IPS-11a (cell line): Measurements from ENCODE around the gene CHRNA1.

Experiments
- H3K4me3 ChIP-seq: one replicate; pipeline ENCODE4 v1.5.1; 2013; ENCODE audit warnings: low read depth, low read length, control low read depth

CHRNA1 gene

GRCh38 chr2:174762464-174762863, 1.8 kb downstream of the CHRNA1 start:
- H3K4me3 ChIP-seq: no peak overlapping the region

- H3K4me3 ChIP-seq: no peak overlapping the region
Measured at GRCh38 chr2:174761837-174762236, 2.4 kb downstream of the CHRNA1 start.

GRCh38 chr2:174760845-174761473, 3.3 kb downstream of the CHRNA1 start:
- no peak overlapping the region for H3K4me3 ChIP-seq

GRCh38 chr2:174759381-174760065, 4.7 kb downstream of the CHRNA1 start:
- H3K4me3 ChIP-seq: no peak overlapping the region

- no peak overlapping the region for H3K4me3 ChIP-seq
Measured at GRCh38 chr2:174756743-174757142, 7.5 kb downstream of the CHRNA1 start.

GRCh38 chr2:174753038-174753633, 11.1 kb downstream of the CHRNA1 start:
- H3K4me3 ChIP-seq: no peak overlapping the region

- H3K4me3 ChIP-seq: no peak overlapping the region
Measured at GRCh38 chr2:174752403-174753037, 11.8 kb downstream of the CHRNA1 start.

- H3K4me3 ChIP-seq: no peak overlapping the region
Measured at GRCh38 chr2:174750923-174751441, 13.3 kb downstream of the CHRNA1 start.

GRCh38 chr2:174749793-174750192, 14.5 kb downstream of the CHRNA1 start:
- no peak overlapping the region for H3K4me3 ChIP-seq

GRCh38 chr2:174748948-174749347, 15.3 kb downstream of the CHRNA1 start:
- no peak overlapping the region for H3K4me3 ChIP-seq

- H3K4me3 ChIP-seq: no peak overlapping the region
Measured at GRCh38 chr2:174745142-174745541, 19.1 kb downstream of the CHRNA1 start.

- no peak overlapping the region for H3K4me3 ChIP-seq
Measured at GRCh38 chr2:174744111-174744510, 20.2 kb downstream of the CHRNA1 start.

GRCh38 chr2:174740721-174741120, 23.6 kb downstream of the CHRNA1 start:
- H3K4me3 ChIP-seq: no peak overlapping the region

GRCh38 chr2:174738841-174739240, 25.4 kb downstream of the CHRNA1 start:
- H3K4me3 ChIP-seq: no peak overlapping the region

- H3K4me3 ChIP-seq: no peak overlapping the region
Measured at GRCh38 chr2:174731546-174731945, 32.7 kb downstream of the CHRNA1 start.

GRCh38 chr2:174730698-174731018, 33.6 kb downstream of the CHRNA1 start:
- no peak overlapping the region for H3K4me3 ChIP-seq

- H3K4me3 ChIP-seq: peak overlapping the region; percentile 59
Measured at GRCh38 chr2:174729797-174730697, 34.2 kb downstream of the CHRNA1 start.

GRCh38 chr2:174728096-174728495, 36.2 kb downstream of the CHRNA1 start:
- H3K4me3 ChIP-seq: no peak overlapping the region

- H3K4me3 ChIP-seq: no peak overlapping the region
Measured at GRCh38 chr2:174726212-174726611, 38.1 kb downstream of the CHRNA1 start.

GRCh38 chr2:174722942-174723592, 41.2 kb downstream of the CHRNA1 start:
- H3K4me3 ChIP-seq: no peak overlapping the region
